PFSK-1 (cell line): ENCODE results near the gene CEACAM6.

Source experiments
- TAF1 ChIP-seq: IDR thresholded peaks from 2 replicates; pipeline ENCODE4 v1.6.1; 2012; ENCODE audit warnings: low read length, control low read depth, borderline replicate concordance; ENCODE audit not compliant: insufficient read depth
- TF ChIP-seq, protein P1 (sequence below), 2 experiments: IDR thresholded peaks; 2 replicates each; pipeline versions ENCODE4 v1.6.1 to v1.8.0; 2011 to 2012; ENCODE audit warnings: low read depth in 2 of 2, low read length in 2 of 2, control low read depth in 1 of 2, inconsistent platforms in 1 of 2, mild to moderate bottlenecking in 1 of 2, moderate library complexity in 1 of 2; ENCODE audit not compliant: insufficient read depth in 1 of 2

DNA sequence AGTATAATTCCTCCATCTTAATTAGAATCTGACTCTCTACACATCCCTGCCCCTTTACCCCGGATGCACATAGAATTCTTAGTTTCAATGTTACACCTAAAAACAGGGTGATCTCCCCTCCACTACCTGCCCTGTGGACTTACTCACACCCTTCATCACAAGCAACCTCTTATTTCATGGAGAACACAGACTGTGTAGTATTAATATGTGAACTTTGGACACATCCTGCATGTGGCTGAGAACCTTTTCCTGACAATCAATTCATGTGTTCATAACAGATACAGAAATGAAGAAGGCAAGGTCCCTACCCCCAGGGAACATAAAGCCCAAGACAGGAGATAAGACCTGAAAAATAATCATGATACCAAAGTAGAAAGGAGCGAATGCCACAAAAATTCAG lies 11.8 kb downstream of the CEACAM6 start:
- TF ChIP-seq TAF1 = no peak
- TF ChIP-seq, protein P1, sequence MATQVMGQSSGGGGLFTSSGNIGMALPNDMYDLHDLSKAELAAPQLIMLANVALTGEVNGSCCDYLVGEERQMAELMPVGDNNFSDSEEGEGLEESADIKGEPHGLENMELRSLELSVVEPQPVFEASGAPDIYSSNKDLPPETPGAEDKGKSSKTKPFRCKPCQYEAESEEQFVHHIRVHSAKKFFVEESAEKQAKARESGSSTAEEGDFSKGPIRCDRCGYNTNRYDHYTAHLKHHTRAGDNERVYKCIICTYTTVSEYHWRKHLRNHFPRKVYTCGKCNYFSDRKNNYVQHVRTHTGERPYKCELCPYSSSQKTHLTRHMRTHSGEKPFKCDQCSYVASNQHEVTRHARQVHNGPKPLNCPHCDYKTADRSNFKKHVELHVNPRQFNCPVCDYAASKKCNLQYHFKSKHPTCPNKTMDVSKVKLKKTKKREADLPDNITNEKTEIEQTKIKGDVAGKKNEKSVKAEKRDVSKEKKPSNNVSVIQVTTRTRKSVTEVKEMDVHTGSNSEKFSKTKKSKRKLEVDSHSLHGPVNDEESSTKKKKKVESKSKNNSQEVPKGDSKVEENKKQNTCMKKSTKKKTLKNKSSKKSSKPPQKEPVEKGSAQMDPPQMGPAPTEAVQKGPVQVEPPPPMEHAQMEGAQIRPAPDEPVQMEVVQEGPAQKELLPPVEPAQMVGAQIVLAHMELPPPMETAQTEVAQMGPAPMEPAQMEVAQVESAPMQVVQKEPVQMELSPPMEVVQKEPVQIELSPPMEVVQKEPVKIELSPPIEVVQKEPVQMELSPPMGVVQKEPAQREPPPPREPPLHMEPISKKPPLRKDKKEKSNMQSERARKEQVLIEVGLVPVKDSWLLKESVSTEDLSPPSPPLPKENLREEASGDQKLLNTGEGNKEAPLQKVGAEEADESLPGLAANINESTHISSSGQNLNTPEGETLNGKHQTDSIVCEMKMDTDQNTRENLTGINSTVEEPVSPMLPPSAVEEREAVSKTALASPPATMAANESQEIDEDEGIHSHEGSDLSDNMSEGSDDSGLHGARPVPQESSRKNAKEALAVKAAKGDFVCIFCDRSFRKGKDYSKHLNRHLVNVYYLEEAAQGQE (IDR thresholded peaks at IDR 0.05; ENCODE audit: insufficient read depth in 1 of 2, low read depth in 2 of 2, low read length in 2 of 2) = no peak
